ENCODE data around the gene VAC14.
A peak's percentile ranks its signal among the peaks of the same experiment; 100 is the strongest.

VAC14 gene

DNA sequence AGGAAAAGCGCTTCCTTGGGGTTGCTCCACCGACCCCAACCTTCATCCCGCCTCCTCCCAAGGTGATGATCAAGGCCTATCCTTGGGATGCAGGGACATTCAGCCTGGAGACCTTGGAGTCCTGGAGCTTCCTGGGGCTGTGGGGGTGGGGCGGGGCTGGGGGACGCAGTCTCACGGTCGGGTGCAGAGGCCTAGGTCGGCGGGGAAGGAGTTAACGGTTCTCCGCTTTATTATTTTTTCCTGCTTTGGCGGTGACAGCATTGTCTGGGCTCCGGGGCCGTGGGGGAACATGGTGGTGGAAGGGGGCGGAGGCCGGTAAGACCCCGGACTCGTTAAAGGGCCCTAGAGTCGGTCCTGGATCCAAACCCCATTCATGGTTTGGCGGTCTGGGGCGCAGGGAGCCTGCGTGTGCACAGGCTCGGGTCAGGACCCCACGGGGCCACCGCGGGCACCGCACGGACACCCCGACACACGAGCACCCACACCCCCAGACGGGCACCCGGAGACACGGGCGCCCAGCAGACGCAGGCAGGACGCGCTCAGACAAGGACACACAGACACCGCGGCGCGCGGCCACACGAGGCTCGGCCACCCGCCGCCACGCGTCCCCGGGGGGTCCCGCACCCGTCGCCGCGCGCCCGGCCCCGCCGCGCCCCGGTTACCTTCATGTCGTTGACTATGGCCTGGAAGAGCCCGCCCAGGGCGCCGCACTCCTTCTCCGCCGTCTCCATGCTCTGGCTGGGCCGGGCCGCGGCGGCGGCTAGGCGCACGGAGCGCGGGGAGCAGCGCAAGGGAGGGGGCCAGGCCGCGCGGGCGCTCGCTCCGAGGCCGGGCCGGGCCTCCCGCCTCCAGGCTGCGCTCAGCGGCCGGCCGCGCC is 115.7 kb downstream of the VAC14 start:
- Histone ChIP-seq H3K36me3 (ENCODE audit: insufficient read depth, low read length) (peaks cover 12% of the 10 kb centered on the region), H3K9me3 (ENCODE audit: low read length) (no peaks in the 10 kb centered on the region), H3K4me1 (ENCODE audit: insufficient read depth, low read length) (peaks cover 84% of the 10 kb centered on the region), H3K27me3 (ENCODE audit: control insufficient read depth in 1 of 2, insufficient read depth in 2 of 2, low read length in 2 of 2) (no peaks in the 10 kb centered on the region), H3K4me3 (ENCODE audit: low read depth in 1 of 2, low read length in 2 of 2) (peak overlapping the region; percentile 63 to 92), H3K27ac (ENCODE audit: low read depth, low read length) (peak overlapping the region; percentile 96), H3K9ac (ENCODE audit: low read length) (peak overlapping the region; percentile 92)

DNA sequence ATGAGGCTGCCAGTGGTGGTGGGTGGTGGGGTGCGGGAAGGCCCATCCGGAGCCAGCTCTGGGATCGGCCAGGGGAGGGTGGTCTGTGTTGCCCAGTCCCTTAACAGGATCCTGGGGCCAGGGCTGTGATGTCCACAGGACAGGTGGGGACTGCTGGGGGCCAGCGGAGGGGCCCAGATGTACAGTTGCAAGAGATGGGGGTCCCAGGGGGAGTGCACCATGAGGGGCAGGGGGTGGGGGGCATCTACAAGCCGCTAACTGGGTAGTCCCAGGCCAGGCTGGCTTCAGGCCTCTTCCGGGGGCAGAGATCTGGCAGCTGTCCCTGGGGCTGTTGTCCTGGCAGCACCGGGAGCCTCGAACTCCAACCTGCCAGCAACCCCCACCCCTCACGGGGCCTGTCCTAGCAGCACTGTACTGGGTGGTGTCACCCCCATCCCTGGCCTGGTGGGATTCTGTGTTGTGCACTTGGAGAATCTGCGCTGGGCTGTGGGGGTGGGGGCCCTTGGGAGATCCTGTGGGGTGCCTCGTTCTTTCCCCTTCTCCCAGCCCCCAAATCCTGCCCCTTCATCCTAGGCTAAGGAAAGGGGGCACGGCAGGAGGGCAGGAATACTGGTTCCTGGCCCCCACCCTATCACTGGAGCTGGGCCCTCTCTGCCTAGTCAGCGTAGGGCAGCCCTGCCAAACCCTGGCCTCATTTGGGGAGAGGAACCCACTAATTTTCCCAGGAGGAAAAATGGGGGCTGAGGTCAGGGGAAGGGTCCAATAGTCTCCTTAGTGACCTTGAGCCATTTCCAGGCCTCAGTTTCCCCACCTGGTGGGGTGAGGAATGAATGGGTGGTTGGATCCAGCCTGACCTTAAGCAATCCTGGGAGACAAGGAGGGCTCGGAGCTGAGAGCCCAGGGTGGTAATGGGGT is 116.6 kb downstream of the VAC14 start:
- H3K36me3 ChIP-seq (ENCODE audit: insufficient read depth, low read length), result peaks cover 18% of the 10 kb centered on the region
- peaks cover 76% of the 10 kb centered on the region for H3K4me1 ChIP-seq (ENCODE audit: insufficient read depth, low read length)
- H3K27me3 ChIP-seq (ENCODE audit: control insufficient read depth in 1 of 2, insufficient read depth in 2 of 2, low read length in 2 of 2), result no peaks in the 10 kb centered on the region

DNA sequence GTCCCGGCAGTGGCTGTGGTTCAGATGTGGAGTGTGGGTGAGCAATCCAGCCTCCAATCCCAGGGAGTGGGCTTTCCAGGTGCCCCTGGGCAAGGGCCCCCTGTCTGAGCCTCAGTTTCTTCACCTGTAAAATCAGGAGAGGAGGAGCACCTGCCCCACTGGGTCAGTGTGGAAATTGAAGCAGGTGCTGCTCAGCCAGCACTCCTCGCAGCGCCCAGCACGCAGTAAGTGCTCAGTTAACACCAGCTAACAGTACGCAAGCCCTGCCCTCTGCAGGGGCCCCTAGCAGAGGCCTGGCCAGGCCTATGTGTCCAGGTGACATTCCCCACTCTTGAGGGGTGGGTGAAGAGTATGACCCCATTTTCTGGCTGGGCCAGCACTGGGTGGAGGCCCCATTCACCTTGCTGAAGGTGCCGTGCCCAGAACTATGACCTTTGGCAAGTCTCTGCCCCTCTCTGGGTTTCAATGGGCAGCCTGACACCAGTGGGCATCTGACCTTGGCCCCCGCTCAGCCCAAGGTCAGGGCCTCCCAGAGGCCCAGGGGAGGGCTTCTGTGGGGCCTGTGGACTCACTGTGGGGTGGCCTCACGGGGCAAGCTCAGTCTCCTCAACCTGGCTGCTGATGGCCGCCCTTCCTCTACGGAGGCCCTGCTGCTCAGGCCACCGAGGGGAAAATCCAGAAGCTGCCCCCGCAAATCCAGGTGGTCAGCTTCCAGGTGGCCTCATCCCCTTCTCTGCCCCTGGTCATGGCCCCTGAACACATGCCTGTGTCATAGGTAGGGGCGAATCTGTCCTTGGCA is 117.6 kb downstream of the VAC14 start:
- H3K27ac ChIP-seq (ENCODE audit: low read depth, low read length), result peak overlapping the region; percentile 96
- H3K4me1 ChIP-seq (ENCODE audit: insufficient read depth, low read length), result peaks cover 66% of the 10 kb centered on the region

More for the DNA sequence above, 116.6 kb downstream of the VAC14 start:
- Histone ChIP-seq H3K9me3 (ENCODE audit: low read length) (no peaks in the 10 kb centered on the region), H3K9ac (ENCODE audit: low read length) (peak overlapping the region; percentile 92), H3K4me3 (ENCODE audit: low read depth in 1 of 2, low read length in 2 of 2) (peak overlapping the region; percentile 63 to 92), H3K27ac (ENCODE audit: low read depth, low read length) (peak overlapping the region; percentile 96)

DNA sequence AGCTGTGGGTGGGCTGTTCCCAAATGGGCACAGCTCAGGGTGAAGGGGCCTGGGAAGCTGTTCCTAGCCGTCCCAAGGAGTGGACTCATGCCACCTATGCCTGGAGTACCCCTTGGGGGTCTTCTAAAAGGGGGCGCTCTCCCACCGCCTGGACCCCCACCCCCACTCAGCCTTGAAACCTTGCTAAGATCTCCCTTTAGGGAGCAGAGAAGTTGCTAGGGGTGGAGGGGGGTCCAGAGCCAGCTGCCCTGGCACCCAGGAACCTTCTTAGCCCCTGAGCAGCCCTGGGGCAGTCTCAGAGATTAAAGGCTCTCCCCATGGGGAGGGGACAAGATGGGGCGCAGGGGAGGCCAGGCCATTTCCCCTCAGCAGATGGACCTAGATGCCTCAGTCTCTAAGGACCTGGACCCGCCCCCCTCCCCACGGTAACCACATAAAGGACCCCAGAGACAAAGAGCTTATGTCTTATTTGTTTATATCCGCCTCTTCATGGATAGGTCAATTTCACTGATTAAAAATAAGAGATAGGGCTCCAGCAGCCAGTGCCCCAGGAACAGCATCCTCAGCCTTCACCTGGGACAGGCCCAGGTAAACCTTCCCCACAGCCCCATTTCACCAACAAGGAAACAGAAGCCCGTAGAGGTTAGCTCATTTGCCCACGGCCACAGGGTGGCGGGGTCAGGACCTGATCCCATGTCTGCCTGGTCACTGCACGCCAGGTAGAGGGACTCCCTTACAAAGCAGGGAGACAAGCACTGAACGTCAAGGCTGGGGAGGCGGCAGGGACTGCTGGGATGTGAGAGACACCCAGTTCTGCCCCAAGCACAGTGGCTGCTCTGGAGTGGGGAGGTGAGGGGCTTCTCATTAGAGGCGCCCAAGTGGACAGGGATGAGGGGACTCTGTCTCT is 118.5 kb downstream of the VAC14 start:
- H3K27ac ChIP-seq (ENCODE audit: low read depth, low read length), result peak overlapping the region; percentile 96
- peaks cover 57% of the 10 kb centered on the region for H3K4me1 ChIP-seq (ENCODE audit: insufficient read depth, low read length)
- H3K27me3 ChIP-seq (ENCODE audit: control insufficient read depth in 1 of 2, insufficient read depth in 2 of 2, low read length in 2 of 2), result no peaks in the 10 kb centered on the region
- H3K9ac ChIP-seq (ENCODE audit: low read length), result peak overlapping the region; percentile 92
- no peaks in the 10 kb centered on the region for H3K9me3 ChIP-seq (ENCODE audit: low read length)
- H3K36me3 ChIP-seq (ENCODE audit: insufficient read depth, low read length), result peaks cover 37% of the 10 kb centered on the region
- H3K4me3 ChIP-seq (ENCODE audit: low read depth in 1 of 2, low read length in 2 of 2), result peak overlapping the region in 1 of 2 donors; percentile 92

More for the DNA sequence above, 117.6 kb downstream of the VAC14 start:
- Histone ChIP-seq H3K27me3 (ENCODE audit: control insufficient read depth in 1 of 2, insufficient read depth in 2 of 2, low read length in 2 of 2) (no peaks in the 10 kb centered on the region), H3K9me3 (ENCODE audit: low read length) (no peaks in the 10 kb centered on the region), H3K4me3 (ENCODE audit: low read depth in 1 of 2, low read length in 2 of 2) (peak overlapping the region; percentile 63 to 92), H3K36me3 (ENCODE audit: insufficient read depth, low read length) (peaks cover 28% of the 10 kb centered on the region), H3K9ac (ENCODE audit: low read length) (peak overlapping the region; percentile 92)

DNA sequence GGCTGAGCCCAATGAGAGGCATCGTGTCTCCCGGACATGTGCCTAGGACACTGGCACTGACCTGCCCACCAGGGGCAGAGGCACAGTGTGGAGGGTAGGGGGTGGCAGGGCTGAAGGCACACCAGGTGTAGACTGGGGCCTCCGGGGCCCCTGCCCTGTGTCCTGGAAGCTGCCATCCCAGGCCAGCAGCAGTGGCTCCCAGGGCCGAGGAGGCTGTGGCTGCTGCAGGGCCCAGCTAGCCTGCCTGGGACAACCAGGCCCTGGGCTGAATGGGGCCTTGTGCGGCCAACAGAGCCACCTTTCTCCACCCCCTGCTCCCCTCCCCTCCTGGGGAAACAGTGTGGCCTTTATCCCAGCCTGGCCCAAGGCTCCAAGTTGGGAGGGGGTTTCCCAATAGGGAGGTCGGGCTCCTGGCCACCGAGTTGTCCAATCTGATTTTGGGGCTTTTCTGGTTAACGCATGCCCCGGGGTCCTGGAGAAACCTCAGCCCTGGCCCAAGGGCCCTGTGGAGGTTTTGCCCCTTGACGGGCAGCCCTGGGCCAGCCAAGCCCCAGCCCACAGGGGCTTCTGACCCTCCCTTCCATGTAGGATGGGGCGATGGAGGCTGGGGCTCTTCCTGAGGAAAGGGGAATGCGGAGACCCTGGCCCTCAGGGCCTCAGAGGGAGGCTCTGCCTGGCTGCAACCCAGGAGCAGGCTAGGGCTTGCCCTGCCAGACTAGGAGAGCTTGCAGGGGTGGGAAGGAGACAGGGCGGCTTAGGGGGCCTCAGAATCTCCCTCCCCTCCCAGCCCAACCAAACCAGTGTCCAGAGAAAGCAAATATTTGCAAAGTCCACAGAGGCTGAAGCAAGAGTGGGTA is 119.3 kb downstream of the VAC14 start:
- Histone ChIP-seq H3K4me3 (ENCODE audit: low read depth in 1 of 2, low read length in 2 of 2) (peak overlapping the region in 1 of 2 donors; percentile 92), H3K9ac (ENCODE audit: low read length) (peak overlapping the region; percentile 66), H3K9me3 (ENCODE audit: low read length) (no peaks in the 10 kb centered on the region), H3K4me1 (ENCODE audit: insufficient read depth, low read length) (peaks cover 50% of the 10 kb centered on the region), H3K27ac (ENCODE audit: low read depth, low read length) (peak overlapping the region; percentile 96), H3K36me3 (ENCODE audit: insufficient read depth, low read length) (peaks cover 46% of the 10 kb centered on the region), H3K27me3 (ENCODE audit: control insufficient read depth in 1 of 2, insufficient read depth in 2 of 2, low read length in 2 of 2) (no peaks in the 10 kb centered on the region)

DNA sequence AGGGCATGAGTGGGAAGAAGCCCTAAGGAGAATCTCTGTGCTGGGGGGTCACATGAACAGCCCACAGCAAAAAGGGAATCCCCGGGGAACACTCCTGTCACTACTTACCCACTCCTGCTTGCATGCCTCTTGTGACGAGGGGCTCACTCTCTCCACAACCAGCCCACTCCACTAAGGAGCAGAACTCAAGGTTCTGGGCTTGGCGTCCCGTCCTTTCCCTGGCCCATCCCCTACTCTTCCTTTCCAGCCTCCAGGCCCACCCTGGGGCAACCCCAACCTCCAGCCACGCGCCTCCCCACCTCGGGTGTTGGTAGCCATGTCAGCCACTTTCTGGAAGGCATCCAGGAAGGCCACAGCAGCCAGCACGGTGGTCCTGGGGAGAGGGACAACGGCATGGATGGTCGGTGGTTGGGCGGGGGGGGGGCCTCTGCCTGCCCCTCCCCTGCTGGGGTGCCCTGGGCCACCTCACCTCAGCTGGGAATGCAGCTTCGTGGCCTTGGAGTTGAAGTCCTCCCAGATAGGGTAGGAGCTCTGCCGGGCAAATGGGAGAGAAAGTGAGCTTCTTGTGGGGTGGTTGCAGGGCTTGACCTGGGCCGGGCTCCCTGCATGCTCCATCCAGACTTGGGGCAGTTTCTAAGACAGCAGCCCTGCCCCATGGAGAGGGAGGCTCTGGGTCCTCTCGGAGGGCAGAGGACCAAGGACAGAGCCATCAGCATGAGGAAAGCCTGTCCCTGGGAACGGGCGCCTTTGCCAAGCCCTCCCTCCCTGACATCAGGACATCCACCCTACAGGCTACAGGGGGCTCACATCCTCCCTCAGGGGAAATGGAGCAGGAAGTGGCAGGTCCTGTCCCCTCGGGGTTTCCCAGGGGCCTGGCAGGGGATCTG is 120.2 kb downstream of the VAC14 start:
- Histone ChIP-seq H3K4me1 (ENCODE audit: insufficient read depth, low read length) (peaks cover 50% of the 10 kb centered on the region), H3K36me3 (ENCODE audit: insufficient read depth, low read length) (peaks cover 54% of the 10 kb centered on the region), H3K9ac (ENCODE audit: low read length) (peak overlapping the region; percentile 66), H3K27me3 (ENCODE audit: control insufficient read depth in 1 of 2, insufficient read depth in 2 of 2, low read length in 2 of 2) (no peaks in the 10 kb centered on the region), H3K9me3 (ENCODE audit: low read length) (no peaks in the 10 kb centered on the region), H3K27ac (ENCODE audit: low read depth, low read length) (peak overlapping the region; percentile 96), H3K4me3 (ENCODE audit: low read depth in 1 of 2, low read length in 2 of 2) (peak overlapping the region; percentile 2 to 18)

DNA sequence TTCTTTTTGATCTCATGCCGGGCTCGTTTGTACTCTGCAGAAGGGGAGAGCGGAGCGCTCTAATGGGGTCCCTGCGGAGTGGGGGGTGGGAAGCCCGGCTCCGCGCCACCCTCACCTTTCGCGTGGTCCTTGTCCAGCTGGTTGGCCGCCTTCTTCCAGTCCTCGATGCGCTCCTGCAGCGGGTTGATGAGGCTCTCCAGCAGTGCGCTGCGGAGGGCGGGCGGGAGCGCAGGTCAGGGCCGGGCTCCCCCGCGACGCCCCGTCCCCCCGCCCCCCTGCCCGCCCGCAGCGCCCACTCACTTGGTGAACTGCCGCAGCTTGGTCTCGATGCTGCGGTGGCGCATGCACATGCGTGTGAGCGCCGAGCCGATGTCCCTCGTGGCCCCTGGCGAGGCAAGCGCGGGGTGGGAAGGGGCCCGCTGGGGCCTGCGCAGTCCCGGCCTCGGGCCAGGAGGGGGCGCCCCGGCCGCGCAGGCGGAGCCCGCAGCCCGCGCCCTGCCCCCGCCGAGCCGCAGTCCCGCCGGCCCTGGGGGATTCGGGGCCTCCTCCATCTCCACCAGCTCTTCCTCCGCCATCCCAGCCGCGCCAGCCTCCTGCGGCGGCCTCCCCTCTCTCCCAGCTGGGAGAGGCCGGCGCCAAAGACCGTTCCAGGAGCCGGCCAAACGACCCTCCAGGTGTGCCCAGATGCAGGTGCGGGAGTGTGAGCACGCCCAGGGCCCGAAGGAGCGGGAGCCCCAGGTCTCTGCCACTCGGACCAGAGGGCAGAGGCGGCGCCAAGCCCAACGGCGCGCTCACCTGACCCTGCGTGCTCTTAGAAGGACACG is 121.1 kb downstream of the VAC14 start:
- Histone ChIP-seq H3K36me3 (ENCODE audit: insufficient read depth, low read length) (peaks cover 61% of the 10 kb centered on the region), H3K9me3 (ENCODE audit: low read length) (no peaks in the 10 kb centered on the region), H3K27me3 (ENCODE audit: control insufficient read depth in 1 of 2, insufficient read depth in 2 of 2, low read length in 2 of 2) (no peaks in the 10 kb centered on the region), H3K9ac (ENCODE audit: low read length) (no peak overlapping the region), H3K4me1 (ENCODE audit: insufficient read depth, low read length) (peaks cover 50% of the 10 kb centered on the region), H3K4me3 (ENCODE audit: low read depth in 1 of 2, low read length in 2 of 2) (no peak overlapping the region), H3K27ac (ENCODE audit: low read depth, low read length) (peak overlapping the region; percentile 96)

DNA sequence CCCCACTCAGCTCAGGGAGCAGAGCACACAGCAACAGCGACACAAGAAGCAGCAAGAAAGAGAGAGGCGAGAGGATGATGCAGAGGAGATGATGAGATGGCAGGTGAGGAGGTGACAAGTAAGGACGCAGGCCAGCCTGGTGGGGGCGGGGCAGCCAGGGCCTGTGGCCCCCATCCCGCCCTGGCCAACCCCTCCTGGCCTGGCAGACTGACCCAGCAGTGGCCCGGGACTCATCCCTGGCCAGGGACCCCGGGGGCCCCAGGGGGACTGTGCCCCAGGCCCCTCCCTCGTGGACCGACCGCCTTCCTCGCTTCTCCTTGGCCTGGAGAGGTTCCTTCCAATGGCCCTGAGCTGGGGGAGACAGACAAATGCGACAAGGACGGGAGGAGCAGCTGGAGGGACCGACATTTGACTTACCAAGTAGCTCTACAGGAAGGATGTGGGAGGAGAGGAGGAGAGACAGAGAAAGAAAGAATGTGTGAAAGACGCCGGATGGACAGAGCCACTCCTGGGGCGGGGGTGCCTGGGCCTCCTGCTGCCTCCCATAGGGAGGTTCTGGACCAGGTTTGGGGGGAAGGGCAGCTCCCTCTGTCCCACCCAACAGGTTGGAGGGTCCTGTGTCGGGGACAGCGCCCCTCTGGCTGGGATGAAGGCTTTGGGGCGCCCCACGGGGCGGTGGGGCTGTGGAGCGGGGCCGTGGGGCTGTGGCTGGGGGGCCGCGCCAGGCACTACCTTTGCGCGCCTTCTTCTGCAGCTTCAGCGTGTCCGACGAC is 121.9 kb downstream of the VAC14 start:
- H3K9ac ChIP-seq (ENCODE audit: low read length), result no peak overlapping the region
- H3K4me3 ChIP-seq (ENCODE audit: low read depth in 1 of 2, low read length in 2 of 2), result no peak overlapping the region
- H3K36me3 ChIP-seq (ENCODE audit: insufficient read depth, low read length), result peaks cover 68% of the 10 kb centered on the region
- peaks cover 45% of the 10 kb centered on the region for H3K4me1 ChIP-seq (ENCODE audit: insufficient read depth, low read length)
- H3K27ac ChIP-seq (ENCODE audit: low read depth, low read length), result peak overlapping the region; percentile 20
- H3K9me3 ChIP-seq (ENCODE audit: low read length), result no peaks in the 10 kb centered on the region
- no peaks in the 10 kb centered on the region for H3K27me3 ChIP-seq (ENCODE audit: control insufficient read depth in 1 of 2, insufficient read depth in 2 of 2, low read length in 2 of 2)
